HG03280 (cell line): ENCODE results near the gene ANK3.

Experiments used
- ATAC-seq: cut with Tn5 transposase; IDR thresholded peaks from one replicate; pipeline ENCODE4 v1.9.1; 2021; ENCODE audit warnings: mild to moderate bottlenecking, moderate library complexity; ENCODE audit not compliant: unreplicated experiment

Gene ANK3

DNA sequence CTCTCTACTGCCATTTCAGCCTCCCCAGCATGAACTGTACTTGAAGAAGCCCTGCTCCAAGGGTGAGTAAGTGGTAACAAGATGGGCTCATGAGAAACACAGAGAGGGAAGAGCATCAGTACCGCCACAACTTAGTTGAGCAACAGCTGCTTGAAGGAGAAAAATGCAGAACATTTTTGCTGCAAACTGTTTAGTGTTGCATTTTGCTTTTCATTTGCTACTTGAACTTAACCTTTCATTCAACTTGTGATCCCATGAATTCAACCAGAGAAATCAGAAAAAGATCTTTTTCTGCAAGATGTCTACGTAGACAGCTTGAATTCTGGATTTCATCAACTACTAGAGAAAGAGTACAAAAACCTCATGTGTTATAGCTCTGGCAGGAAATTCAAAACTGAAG is 40.7 kb downstream of the ANK3 start:
- ATAC-seq = no peak

DNA sequence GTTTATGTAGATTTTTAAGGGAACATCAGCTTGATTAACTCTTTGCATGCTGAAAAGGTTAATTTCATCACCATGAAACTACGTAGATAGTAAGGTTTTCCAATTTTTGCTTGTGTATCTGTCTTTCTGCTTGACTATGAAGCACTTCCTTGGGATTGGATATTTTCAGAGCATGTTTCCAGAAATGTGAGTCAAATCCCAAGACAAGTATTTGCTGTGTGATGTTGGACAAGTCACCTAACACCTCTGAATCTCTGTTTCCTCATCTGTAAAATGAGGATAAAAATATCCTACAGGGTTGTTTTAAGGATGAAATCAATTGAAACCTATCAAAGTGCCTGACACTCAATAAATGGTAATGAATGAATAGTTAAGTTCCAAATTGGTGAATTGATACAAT is 42.4 kb downstream of the ANK3 start:
- no peak for ATAC-seq

DNA sequence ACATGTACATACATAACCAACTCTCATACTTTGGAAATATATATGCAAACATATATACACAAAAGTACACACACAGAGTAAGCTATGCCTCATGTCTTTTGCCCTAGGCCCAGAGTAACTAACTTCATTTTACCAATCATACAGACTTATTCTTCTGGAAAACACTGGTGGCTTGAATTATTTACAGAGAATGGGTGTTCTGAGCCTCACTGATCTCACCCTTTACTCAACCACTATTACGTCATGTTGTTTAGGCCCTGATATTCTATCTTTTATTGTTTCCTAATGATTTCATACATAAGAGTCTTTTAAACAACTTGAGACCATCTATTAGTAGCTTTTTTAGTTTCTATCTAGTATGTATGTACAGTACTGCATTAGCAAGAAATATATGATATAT is 43.0 kb downstream of the ANK3 start:
- ATAC-seq = no peak

DNA sequence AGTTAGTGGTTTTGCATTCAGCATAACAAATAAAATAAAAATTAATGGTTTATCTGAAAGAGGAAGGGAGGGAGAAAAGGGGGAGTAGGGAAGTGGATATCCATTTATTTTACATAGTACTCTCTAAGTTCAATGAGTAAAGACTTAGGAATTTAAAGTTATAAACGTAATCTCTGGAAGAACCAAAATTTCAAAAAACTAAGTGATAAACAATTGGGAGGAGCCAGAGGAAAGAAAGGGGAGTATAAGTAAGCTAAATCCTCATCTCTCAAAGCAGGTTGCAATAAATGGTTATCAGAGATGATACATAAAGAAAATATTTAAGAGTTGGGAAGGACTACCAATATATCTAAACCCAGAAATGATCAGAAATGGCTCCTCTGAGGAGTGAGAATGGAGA is 46.4 kb downstream of the ANK3 start:
- no peak for ATAC-seq

DNA sequence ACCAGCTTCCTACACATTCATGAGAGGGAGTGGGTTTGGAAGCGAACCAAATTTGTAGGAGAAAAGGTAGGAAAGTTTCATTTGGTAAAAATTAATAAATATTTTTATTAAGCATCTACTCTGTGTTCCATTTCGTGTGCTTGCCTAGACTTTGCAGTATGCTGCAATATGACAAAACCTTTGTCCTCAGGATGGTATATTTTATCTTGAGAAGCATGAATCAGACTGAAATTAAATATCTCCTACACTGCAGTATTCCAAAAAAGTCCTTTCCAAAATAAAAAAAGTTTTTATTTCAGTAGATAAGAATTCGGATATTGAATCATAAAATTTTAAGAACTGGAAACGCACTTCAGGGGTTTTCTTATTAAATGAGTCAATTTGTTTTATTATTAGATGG is 47.7 kb downstream of the ANK3 start:
- no peak for ATAC-seq

DNA sequence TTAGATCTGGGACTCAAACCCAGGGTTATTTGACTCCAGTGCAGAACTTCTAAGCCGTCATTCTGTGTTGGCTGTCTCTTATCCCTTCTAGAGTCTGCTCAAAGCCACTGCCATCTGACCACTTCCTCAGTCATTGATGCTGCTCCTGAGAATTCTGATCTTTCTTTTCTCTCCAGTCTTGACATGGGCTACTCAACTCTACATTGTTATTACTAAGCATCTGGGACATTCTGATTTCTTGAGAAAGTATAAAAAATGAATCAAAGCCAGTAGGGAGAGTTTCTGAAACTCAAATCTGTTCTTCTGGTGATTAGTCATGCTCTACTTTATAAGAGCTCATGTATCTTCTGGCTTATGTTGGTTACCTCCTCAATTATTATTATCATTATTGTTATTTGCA is 48.7 kb downstream of the ANK3 start:
- ATAC-seq = no peak

DNA sequence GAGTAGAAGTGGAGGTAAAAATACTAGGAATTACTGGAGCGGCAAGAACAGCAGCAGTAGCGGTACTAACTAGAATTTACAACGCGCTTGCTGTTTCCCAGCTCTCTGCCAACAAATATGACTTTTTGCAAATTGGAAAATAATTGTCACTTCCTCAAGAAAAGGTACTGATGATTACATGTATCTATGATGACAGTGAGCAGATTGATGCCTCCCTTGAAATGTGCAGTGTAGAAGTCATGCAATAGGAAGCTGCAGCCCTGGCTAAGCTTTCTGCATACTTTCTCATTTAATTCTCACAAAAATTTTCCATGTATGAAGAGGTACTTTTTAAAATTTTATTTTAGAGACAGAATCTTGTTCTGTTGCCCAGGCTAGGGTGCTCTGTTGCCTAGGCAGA is 49.9 kb downstream of the ANK3 start:
- ATAC-seq = no peak

DNA sequence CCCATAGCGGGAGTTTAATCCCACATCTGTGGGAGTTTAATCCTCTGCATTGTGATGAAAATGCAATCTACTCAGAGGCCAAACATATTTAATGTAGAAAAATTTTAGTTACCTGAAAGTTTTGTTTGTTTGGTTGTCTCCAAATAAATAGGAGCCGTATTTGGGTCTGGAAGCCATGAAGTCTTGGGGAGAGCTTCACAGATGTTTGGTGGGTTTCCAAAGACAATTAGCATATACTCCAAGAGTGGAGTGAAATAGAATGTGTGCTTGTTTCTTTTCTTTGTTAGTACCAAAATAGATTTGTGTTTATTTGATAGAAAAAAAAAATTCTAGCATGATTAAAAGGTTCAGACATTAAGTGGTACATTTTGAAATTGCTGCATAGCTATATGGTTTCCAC is 50.9 kb downstream of the ANK3 start:
- no peak for ATAC-seq

DNA sequence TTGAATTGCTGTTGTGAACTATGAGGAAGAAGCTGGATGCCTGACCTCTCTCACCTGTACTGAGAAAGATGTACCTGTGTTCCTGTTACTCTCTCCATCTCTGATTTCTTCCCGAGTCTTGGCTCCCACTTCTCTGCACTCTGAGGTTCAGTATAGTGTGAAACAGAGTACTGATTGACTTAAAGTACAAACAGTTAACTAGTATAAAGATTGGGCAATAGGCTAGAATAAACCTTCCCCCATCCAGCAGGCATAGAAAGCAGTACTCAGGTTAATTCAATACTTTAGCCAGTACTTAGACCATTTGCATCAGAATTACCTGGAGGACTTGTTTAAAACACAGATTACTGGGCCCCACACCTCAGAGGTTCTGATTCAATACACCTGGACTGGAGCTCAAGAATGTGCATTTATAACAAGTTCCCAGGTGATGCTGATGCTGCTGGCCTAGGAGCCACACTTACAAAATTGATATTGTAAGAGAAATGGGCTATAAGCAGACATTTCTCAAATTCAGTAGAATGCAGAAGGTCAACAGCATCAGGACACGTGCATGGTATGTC is 51.6 kb downstream of the ANK3 start:
- ATAC-seq = no peak

DNA sequence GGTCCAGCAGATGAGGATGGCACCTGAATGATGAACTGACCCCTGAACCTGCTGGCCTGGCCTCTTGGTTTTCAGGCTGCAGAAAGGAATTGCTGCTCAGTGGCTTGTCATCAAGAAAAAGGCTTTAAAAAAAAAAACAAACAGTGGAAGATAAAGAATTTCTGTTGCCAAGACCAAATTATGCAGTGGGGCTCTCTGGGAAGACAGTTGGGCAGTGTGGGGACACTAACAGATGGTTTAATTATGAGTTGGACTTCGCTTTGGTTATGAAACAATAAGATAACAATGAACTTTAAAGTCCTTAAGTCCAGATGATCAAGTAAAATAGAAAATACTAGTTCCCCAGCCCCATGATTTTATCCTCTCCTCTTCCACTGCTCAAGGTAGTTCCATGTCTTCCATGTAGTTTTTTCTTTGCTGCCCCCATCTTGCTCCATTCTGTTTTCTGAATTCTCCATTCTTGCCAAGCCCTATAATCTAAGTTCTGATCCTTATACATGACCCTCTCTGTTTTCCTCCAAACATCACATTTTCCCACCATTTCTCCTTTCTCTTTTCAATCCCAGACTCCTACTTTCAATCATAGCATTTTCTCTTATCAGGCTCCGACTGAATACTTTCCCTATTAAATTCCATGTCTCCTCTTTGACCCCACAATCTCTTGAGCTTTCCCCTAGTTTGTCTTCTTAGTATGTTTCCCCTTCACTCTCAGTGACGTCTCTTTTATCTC is 52.6 kb downstream of the ANK3 start:
- no peak for ATAC-seq

DNA sequence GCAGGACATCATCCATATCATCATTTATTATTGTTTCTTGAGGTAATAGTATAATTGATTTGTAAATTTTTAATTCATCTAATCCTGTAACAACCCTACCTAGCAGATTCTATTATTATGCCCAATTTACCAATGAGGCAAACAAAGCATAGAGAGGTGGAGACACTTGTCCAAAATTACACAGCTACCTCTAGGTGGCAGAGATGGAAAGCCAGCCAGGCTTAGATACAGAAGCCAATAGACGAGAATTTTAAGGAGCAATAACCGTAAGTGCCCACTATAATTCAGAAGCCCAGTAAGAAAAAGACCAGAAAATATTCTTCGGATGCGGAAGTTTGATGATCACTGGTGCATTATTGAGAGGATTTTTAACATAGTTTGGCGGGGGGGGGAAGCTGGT is 54.0 kb downstream of the ANK3 start:
- no peak for ATAC-seq

DNA sequence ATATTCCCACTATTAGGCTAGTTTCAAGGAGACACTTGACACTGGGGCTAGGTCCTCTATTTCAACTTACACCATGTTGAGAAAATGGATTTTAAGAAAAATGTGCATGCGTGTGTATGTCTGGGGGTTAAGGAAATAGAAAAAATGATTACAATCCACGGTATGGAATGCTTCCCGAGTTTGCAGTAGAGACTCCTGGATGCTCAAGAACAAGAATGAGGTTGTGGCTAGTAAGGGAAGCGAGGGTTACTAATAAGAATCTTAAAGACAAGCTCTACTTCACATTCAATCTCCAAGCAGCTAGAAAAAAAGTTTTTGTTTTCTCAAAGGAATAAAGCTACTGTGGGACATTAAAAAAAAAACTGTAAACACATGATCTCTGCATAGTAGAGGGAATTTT is 54.7 kb downstream of the ANK3 start:
- ATAC-seq = no peak

DNA sequence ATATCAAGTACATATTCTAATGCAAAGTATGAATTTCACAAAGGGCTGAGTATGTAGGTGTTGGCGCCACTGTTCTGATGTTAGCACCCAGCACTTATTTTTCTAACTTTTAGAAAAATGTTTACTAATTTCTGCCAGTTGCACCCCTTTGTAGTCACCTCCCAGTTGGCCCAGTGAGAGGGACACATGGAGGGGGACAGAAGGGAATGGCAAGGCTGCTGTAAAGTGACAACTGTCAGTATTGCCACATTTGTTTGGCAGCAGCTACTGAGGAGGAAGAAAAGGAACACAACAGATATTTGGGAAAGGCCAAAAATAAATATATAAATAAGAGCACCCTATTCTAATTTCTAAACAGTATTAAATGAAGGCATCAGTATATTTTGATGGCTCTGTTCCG is 57.3 kb downstream of the ANK3 start:
- no peak for ATAC-seq

DNA sequence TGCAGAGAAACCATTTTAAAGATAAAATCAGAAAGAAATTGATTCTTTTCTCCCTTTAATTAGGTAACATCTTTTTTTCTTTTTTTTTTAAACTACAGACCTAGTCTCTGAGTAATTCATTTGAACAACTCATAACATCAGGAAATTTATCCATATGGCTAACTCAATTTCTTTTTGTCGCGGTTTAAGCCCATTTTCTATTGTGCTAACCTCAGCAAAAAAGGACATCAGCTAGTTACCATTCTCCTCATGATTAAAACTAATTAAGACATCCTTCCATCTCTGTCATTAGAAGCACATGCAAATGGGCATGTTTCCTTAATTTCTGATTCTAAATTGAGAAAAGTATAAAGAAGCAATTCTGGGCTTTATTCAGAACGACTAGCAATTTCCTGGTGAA is 57.8 kb downstream of the ANK3 start:
- no peak for ATAC-seq

DNA sequence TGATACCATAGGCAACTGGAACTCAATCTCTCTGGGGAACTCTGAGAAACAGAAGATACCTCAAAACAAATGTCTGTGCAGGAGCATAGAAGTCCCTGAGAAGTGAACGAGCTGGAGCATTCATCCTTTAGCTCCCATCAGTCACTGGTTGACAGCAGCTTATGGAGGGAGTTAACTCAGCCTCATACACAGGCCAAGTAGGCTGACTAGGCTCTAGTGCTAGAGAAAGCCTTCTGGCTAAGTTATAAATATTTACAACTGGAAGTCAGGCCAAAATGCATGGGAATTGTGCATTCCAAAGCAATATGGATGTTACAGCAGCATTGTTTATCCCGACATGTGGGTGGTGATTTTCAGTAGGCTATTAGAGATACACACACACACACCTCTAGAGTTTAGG is 66.5 kb downstream of the ANK3 start:
- ATAC-seq = no peak

DNA sequence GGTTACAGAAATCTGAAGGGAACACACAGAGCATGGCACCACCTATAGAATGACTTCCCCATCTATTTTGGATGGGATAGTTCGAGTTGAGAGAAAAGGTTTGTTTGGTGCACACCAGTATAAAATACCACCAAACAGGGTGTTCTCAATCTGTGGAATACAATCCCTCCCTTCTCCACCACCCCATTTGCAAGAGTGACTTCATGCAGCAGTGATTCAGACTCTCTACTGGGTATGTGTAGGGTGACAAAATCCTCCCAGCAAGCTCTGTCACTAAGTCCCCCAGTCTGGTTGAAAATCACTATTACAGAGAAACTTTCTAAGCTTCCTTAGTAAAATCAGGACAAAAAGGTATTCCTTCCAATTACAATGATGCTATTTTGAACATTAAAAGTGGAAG is 69.0 kb downstream of the ANK3 start:
- no peak for ATAC-seq

DNA sequence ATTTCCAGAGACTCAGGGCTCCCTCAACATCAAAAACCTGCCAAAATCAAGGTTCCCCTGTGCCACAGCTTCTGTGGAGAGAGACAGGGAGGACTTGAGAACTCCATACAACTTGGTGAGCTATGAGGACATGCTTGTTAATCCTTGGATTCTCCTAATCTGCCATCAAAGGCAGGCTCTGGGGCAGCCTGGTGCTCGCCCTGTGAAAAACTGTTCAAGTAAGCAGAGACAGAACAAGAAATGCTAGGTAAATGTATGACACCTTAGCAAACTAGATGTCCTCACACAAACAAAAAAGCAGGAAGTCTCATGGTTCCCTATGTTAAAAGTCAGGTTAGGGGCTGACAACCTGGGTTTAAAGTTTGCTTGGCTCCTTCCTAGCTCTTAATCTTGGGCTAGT is 73.6 kb downstream of the ANK3 start:
- ATAC-seq = no peak

DNA sequence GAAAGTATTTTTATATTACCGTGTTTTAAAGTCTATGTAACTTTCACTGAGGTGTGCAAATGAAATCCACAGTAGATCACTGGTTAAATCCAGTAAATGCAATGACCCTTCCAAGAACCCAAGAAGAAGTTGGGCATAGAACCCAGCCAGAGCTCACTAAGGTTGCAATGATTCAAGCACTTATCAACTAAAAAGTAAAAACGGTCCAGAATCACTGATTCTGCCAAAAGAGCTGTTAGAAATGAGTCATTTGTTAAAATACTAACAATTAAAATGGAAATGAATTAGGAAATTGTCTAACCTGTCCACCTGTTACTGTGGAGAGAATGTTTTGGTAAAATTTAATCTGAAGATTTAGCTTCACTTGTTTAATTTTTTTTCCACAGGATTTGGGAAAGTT is 74.4 kb downstream of the ANK3 start:
- no peak for ATAC-seq

DNA sequence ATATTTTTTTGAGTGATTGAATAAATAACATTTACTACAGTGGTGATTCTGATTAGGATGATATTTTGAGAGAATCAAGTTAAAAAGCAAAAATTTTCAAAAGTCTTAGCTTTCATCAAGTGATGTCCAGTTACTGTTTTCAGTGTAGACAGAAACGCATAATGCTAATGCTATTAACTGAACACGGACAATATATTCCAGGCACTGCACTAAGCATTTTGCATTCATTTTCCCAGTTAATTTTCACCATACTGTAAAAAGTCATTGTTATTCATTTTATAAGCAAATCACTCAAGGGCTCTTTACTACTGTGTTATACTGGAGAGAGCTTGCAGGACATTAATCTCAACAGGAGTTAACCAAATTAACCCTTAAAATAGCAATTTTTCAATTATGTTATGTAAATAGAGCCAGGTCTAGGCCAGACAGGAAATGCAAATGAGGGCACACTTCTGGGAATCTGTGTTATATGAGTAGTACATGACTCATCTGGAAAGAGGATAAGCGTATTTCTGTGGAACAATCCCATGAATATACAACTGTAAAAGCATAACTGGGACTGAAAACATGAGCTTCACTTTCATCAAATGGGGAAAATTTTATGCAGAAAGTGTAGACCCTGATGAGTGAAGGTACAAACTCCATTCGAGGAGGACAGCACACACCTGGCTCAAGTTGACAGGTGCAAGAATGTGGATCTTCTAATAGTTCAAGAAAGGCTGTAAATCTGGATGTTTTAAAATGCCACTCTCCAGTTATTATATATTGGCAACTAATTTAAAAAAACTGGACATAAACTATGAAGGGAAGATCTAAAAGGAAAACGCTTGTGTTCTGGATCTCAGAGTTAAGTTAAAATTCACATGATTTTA is 75.4 kb downstream of the ANK3 start:
- ATAC-seq = no peak

DNA sequence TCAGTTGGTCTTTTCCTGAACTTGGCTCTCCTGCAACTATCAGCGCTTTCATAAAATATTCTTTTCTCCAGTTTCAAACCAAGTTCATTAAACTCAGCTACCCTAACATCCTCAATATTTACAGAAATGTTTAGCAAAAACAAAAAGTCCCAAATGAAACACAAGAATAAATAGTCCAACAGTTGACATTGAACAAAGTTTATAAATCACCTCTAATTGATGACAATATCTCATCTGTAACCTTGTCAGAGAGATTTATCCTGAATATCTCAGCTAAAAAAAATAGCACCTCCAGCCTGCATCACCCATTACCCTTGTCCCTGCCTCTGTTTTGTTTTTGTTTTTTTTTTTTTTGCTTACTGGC is 76.1 kb downstream of the ANK3 start:
- no peak for ATAC-seq

DNA sequence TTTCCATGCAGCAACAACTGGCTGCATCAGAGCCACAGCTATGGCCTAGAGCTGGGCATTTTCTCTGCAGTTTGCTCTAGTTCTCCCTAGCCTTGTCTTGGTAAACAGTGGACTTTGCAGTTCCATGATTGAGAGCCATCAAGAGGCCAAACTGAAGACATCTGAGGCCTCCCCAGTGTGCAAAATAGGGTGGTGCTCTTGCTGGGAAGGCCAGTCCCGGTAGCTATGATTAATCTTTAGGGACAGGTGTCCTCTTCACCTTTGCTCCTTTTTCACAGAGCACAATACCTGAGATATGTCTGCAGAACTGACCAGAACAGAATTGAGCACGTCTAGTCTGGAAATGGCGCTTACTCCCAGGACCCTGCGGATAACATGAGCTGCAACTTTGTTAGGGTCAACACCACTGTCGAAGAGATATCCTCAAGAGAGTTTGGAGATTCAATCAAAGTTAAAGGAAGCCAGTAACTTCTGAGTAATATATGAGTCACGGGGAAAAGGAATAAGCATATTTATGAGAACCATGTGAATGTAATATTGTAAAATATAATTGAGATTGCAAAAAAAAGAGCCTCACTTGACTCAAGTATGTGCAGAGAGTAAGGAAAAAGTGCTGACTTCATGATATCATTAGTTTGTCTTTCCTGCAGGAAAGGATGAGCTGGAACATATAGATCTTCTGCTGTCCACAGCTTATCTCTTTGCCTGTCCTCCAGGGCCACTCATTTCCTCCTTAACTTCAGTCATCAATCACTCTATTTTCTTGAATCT is 76.7 kb downstream of the ANK3 start:
- ATAC-seq = no peak

DNA sequence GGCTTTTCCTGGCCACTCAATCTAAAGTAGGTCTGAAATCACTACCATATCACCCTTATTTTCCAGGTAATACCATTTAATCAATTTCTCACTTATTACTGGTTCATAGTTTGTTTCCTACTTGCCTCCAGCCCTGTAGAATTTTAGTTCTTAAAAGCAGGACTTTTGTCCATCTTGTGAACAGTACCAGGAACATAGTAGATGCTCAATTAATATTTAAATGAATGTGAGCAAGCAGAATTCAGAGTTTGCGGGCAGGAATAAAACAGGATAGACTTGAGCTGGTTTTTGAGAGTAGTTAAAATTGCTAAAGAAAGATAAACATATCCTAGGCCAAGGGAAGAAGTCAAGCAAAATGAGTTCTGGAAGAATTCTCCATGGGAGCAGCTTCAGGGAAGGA is 77.9 kb downstream of the ANK3 start:
- ATAC-seq = no peak
